Esophagus muscularis mucosa (tissue), 4 donors: ENCODE results near the gene SAMD7.

Experiments
- CTCF ChIP-seq, 3 experiments: fragments of 200-600 bp in 2 of 3; fragments of 450-650 bp in 1 of 3; sonication (generic) in 2 of 3; IDR thresholded peaks; one replicate each; pipeline ENCODE4 v1.5.1; 2017 to 2019; ENCODE audit warnings: antibody characterized with exemption in 3 of 3, mild to moderate bottlenecking in 2 of 3, moderate library complexity in 1 of 3
- EP300 ChIP-seq: sonication (generic); formaldehyde crosslinking; IDR thresholded peaks from one replicate; pipeline ENCODE4 v1.6.1; 2017; ENCODE audit warnings: antibody characterized with exemption
- POLR2A ChIP-seq: fragments of 450-650 bp; IDR thresholded peaks from one replicate; pipeline ENCODE4 v1.6.1; 2017; ENCODE audit warnings: antibody characterized with exemption, moderate library complexity, mild to moderate bottlenecking, low read depth

GRCh38 chr3:169954142-169954756, 42.9 kb downstream of the SAMD7 start:
- TF ChIP-seq POLR2A = no peak
- TF ChIP-seq CTCF (IDR thresholded peaks at IDR 0.05) = no peak
- TF ChIP-seq EP300 = no peak
